ENCODE measurements around the gene DEFB132. TPM values are rescaled to one million over a fixed set of nuclear protein-coding genes. Genes with fewer than 3 reads are reported as not detected.

Gene DEFB132
- total and polyA plus RNA-seq, 2 of the 13 experiments (the other 11 are each of a cell fraction or from before 2014, with no cell fraction given): not detected

DNA sequence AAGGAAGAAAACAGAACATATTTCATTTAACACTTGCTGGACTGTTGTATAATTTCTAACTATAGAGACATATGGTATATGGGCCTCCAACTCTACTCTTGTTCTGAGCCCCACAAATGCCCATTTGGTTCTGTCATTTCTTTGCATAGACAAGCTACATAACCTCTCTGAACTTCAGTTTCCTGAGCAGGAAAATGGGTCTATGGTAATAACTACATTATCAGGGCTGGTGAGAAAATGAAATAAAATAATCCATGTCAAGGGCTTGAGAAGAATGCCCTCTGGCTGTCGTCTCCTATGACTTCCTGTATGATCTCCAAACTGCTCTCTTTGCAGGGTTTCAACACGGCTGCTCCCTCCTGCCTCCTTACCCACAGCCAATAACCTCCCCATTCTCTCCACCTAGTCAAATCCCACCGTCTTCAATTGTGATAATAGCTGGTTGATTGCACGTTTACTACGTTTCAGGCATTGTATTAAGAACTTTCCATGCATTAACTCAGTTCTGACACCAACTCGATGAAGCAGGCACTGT is 51.8 kb downstream of the DEFB132 start:
- DNase-seq (ENCODE audit: low spot score): no peak
- TSS peak; percentile 80 for BruUV-seq (replicated peaks)
- peak overlapping the region; percentile 93 for H3K4me2 ChIP-seq (ENCODE audit: low read depth, low read length)
- no peaks in the 10 kb centered on the region for H3K36me3 ChIP-seq (replicated peaks in 1 of 2; ENCODE audit: control insufficient read depth in 1 of 2, insufficient read depth in 2 of 2, low read length in 2 of 2)
- ChIA-PET POLR2A (interaction anchor here (1.2 to 3.8 kb wide), 5 partner anchors 10 to 31 kb away, joined by 3 to 56 read pairs (median 13); partner anchors contain the start of genes SOX12 and ZCCHC3), CTCF (ENCODE audit: low intra/inter-chr PET ratio, low total read pairs) (no interaction called here)
- ATAC-seq: peak; percentile 73
- intact Hi-C loops (cut with micrococcal nuclease; ENCODE audit: unreplicated experiment): no loop called here
- no peaks in the 10 kb centered on the region; a peak in 1 of 5 replicates for H3K27me3 ChIP-seq (ENCODE audit: control insufficient read depth in 1 of 2, insufficient read depth in 2 of 2, low read length in 2 of 2)
- H3K79me2 ChIP-seq (ENCODE audit: insufficient read depth, low read length): no peaks in the 10 kb centered on the region
- peak overlapping the region; percentile 69 for H2AFZ ChIP-seq (ENCODE audit: low read length)
- H3K9ac ChIP-seq (ENCODE audit: insufficient read depth, low read depth, low read length): peak overlapping the region; percentile 65
- in situ Hi-C loops (cut with HindIII; ENCODE audit: extremely low pct_ligation_motif_present, low pct_unique_long_range_greater_than_20kb): no loop called here
- H3K4me3 ChIP-seq (replicated peaks in 1 of 3; ENCODE audit: insufficient read depth in 1 of 3, low read depth in 2 of 3, low read length in 3 of 3): peak overlapping the region; percentile 39 to 62 (median 54)
- peak; percentile 39 for FAIRE-seq
- H3K9me3 ChIP-seq (ENCODE audit: low read length): no peaks in the 10 kb centered on the region
- WGBS (ENCODE audit: low lambda C conversion rate): under 1% methylated on average over 6 of the region's 6 CpGs
- peak overlapping the region; percentile 60 for H3K27ac ChIP-seq (ENCODE audit: extremely low read length, insufficient read depth, low read length)
- peaks cover 53% of the 10 kb centered on the region for H3K4me1 ChIP-seq (ENCODE audit: insufficient read depth, low read length)
- no peaks in the 10 kb centered on the region for H4K20me1 ChIP-seq (ENCODE audit: insufficient read depth, low read length)
- TF ChIP-seq ZNF205 (CRISPR knock-in tag; IDR thresholded peaks at IDR 0.05) (peak; percentile 85), JDP2 (CRISPR knock-in tag; IDR thresholded peaks at IDR 0.05; ENCODE audit: borderline replicate concordance) (no peak), ZNF629 (CRISPR knock-in tag; conservative IDR thresholded peaks at IDR 0.05) (peak; percentile 90), ERF (CRISPR knock-in tag; IDR thresholded peaks at IDR 0.05) (peak; percentile 17; the same call in 1 of the 2 replicates), ZNF44 (CRISPR knock-in tag; IDR thresholded peaks at IDR 0.05) (0 out of 2 replicates have a peak, but pooled peaks have one; percentile 13), FOXA3 (CRISPR knock-in tag; IDR thresholded peaks at IDR 0.05) (0 out of 2 replicates have a peak, but pooled peaks have one; percentile 7), ZKSCAN1 (IDR thresholded peaks at IDR 0.05; ENCODE audit: low read length) (no peak), DMAP1 (CRISPR knock-in tag; IDR thresholded peaks at IDR 0.05) (no peak), ELF4 (CRISPR knock-in tag; IDR thresholded peaks at IDR 0.05; ENCODE audit: borderline replicate concordance) (0 out of 2 replicates have a peak, but pooled peaks have one; percentile 56), ZNF577 (CRISPR knock-in tag; IDR thresholded peaks at IDR 0.05; ENCODE audit: borderline replicate concordance, low read depth) (no peak), HOXD1 (CRISPR knock-in tag; IDR thresholded peaks at IDR 0.05) (0 out of 2 replicates have a peak, but pooled peaks have one; percentile 23), TBP (CRISPR knock-in tag; IDR thresholded peaks at IDR 0.05) (0 out of 2 replicates have a peak, but pooled peaks have one; percentile 61), KLF16 (CRISPR knock-in tag; IDR thresholded peaks at IDR 0.05) (peak in 1 of 2 experiments; percentile 48; a peak in 1 of 4 replicates)
- TF ChIP-seq, protein P1, sequence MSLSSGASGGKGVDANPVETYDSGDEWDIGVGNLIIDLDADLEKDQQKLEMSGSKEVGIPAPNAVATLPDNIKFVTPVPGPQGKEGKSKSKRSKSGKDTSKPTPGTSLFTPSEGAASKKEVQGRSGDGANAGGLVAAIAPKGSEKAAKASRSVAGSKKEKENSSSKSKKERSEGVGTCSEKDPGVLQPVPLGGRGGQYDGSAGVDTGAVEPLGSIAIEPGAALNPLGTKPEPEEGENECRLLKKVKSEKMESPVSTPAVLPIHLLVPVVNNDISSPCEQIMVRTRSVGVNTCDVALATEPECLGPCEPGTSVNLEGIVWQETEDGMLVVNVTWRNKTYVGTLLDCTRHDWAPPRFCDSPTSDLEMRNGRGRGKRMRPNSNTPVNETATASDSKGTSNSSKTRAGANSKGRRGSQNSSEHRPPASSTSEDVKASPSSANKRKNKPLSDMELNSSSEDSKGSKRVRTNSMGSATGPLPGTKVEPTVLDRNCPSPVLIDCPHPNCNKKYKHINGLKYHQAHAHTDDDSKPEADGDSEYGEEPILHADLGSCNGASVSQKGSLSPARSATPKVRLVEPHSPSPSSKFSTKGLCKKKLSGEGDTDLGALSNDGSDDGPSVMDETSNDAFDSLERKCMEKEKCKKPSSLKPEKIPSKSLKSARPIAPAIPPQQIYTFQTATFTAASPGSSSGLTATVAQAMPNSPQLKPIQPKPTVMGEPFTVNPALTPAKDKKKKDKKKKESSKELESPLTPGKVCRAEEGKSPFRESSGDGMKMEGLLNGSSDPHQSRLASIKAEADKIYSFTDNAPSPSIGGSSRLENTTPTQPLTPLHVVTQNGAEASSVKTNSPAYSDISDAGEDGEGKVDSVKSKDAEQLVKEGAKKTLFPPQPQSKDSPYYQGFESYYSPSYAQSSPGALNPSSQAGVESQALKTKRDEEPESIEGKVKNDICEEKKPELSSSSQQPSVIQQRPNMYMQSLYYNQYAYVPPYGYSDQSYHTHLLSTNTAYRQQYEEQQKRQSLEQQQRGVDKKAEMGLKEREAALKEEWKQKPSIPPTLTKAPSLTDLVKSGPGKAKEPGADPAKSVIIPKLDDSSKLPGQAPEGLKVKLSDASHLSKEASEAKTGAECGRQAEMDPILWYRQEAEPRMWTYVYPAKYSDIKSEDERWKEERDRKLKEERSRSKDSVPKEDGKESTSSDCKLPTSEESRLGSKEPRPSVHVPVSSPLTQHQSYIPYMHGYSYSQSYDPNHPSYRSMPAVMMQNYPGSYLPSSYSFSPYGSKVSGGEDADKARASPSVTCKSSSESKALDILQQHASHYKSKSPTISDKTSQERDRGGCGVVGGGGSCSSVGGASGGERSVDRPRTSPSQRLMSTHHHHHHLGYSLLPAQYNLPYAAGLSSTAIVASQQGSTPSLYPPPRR (CRISPR knock-in tag; IDR thresholded peaks at IDR 0.05; ENCODE audit: borderline replicate concordance): no peak
- TF ChIP-seq, protein P2, sequence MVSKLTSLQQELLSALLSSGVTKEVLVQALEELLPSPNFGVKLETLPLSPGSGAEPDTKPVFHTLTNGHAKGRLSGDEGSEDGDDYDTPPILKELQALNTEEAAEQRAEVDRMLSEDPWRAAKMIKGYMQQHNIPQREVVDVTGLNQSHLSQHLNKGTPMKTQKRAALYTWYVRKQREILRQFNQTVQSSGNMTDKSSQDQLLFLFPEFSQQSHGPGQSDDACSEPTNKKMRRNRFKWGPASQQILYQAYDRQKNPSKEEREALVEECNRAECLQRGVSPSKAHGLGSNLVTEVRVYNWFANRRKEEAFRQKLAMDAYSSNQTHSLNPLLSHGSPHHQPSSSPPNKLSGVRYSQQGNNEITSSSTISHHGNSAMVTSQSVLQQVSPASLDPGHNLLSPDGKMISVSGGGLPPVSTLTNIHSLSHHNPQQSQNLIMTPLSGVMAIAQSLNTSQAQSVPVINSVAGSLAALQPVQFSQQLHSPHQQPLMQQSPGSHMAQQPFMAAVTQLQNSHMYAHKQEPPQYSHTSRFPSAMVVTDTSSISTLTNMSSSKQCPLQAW (CRISPR knock-in tag; IDR thresholded peaks at IDR 0.05): no peak

All from HepG2 (cell line).